DOHH2 (cell line): Measurements from ENCODE around the gene MTLN.
"Not testable (repeated sequence)": the region's sequence is repeated elsewhere in the genome, so short reads cannot be mapped to it uniquely, and the experiment has no call there.

ENCODE experiments used
- H3F3A ChIP-seq: fragments of 200-600 bp; sonication (generic), shearing (Covaris generic); 2 replicates; pipeline ENCODE4 v1.6.0; 2016; ENCODE audit warnings: antibody characterized with exemption, mild to moderate bottlenecking; ENCODE audit not compliant: control insufficient read depth, insufficient read depth
- H3K27ac ChIP-seq: fragments of 200-600 bp; sonication (generic); 2 replicates; pipeline ENCODE4 v1.5.1; 2014; ENCODE audit warnings: low read depth, mild to moderate bottlenecking, low read length, moderate library complexity
- H3K27me3 ChIP-seq: fragments of 200-600 bp; sonication (generic); 2 replicates; pipeline ENCODE4 v1.6.1; 2014; ENCODE audit warnings: mild to moderate bottlenecking, low read length, mixed read lengths; ENCODE audit not compliant: control insufficient read depth
- H3K36me3 ChIP-seq: fragments of 200-600 bp; sonication (generic); 2 replicates; pipeline ENCODE4 v1.6.1; 2014; ENCODE audit warnings: mild to moderate bottlenecking, low read length, moderate library complexity, mixed read lengths; ENCODE audit not compliant: control insufficient read depth
- H3K4me1 ChIP-seq: fragments of 200-600 bp; sonication (generic); 2 replicates; pipeline ENCODE4 v1.6.1; 2014; ENCODE audit warnings: mild to moderate bottlenecking, low read length, mixed read lengths; ENCODE audit not compliant: control insufficient read depth
- H3K4me2 ChIP-seq: fragments of 200-600 bp; sonication (generic); 2 replicates; pipeline ENCODE4 v1.6.0; 2014; ENCODE audit warnings: mild to moderate bottlenecking, low read length, moderate library complexity
- H3K4me3 ChIP-seq: fragments of 200-600 bp; sonication (generic); 2 replicates; pipeline ENCODE4 v1.5.1; 2014; ENCODE audit warnings: mild to moderate bottlenecking, low read length, mixed read lengths
- H3K79me2 ChIP-seq: fragments of 200-600 bp; sonication (generic); 2 replicates; pipeline ENCODE4 v1.6.1; 2014; ENCODE audit warnings: mild to moderate bottlenecking, low read length, mixed read lengths; ENCODE audit not compliant: control insufficient read depth
- H3K9me2 ChIP-seq: fragments of 200-600 bp; sonication (generic); replicated peaks from 2 replicates; pipeline ENCODE4 v1.6.1; 2014; ENCODE audit warnings: mild to moderate bottlenecking, low read length, mixed read lengths; ENCODE audit not compliant: control insufficient read depth
- H3K9me3 ChIP-seq: fragments of 200-600 bp; sonication (generic); 2 replicates; pipeline ENCODE4 v1.6.1; 2014; ENCODE audit warnings: antibody characterized with exemption, low read length, mixed read lengths; ENCODE audit not compliant: control insufficient read depth, insufficient read depth
- H4K20me1 ChIP-seq: fragments of 200-600 bp; sonication (generic); 2 replicates; pipeline ENCODE4 v1.6.0; 2014; ENCODE audit warnings: low read depth, mild to moderate bottlenecking, antibody characterized with exemption, low read length, moderate library complexity; ENCODE audit not compliant: control insufficient read depth, insufficient read depth
- EZH2phosphoT487 ChIP-seq: fragments of 200-600 bp; sonication (generic); IDR thresholded peaks from 2 replicates; pipeline ENCODE4 v1.6.1; 2017; ENCODE audit warnings: borderline replicate concordance, mild to moderate bottlenecking, antibody characterized with exemption, low read length, moderate library complexity, mixed read lengths
- TF ChIP-seq, protein P1 (sequence below): fragments of 200-600 bp; sonication (generic); IDR thresholded peaks from one replicate; pipeline ENCODE4 v1.5.1; 2014; ENCODE audit warnings: antibody characterized with exemption, mild to moderate bottlenecking, low read depth, low read length; ENCODE audit not compliant: poor library complexity, severe bottlenecking

Gene MTLN

DNA sequence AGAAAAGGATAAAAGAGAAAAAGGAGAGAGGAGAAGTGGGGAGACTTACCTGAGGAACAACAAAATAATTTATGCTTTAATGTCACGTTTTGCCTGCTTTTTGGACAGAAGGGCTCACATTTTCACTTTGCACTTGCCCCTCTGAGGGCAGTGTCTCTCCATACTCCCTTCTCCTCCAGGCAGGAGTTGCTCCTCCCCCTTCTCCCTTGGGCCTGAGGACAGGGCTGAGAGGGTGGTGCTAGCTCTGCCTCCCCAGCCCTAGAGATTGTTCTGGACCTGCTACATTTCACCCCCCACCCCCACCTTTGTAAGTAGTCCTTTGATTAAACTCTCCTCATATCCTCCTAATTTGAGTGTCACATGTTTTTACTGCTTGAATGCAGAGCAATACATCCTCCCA is 17.5 kb upstream of the MTLN start:
- not testable (repeated sequence) for H3K79me2 ChIP-seq, H3K4me1 ChIP-seq, H3K4me2 ChIP-seq

DNA sequence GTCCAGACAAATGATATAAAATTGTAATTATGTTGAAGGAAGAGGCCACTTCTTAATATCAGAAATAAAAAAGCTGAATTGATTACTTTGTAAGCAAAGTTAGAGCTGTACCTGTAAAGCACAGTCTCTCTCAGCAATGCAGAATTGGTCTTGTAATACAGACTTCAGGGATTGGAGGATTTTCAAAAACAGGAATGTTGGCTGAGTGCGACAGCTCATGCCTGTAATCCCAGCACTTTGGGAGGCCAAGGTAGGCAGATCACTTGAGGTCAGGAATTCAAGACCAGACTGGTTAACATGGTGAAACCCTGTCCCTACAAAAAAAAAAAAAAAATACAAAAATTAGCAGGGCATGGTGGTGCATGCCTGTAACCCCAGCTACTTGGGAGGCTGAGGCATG is 10.3 kb upstream of the MTLN start:
- H3K79me2 ChIP-seq, H3K27ac ChIP-seq, H3K9me2 ChIP-seq, H3F3A ChIP-seq, H4K20me1 ChIP-seq, H3K4me1 ChIP-seq, H3K36me3 ChIP-seq, H3K9me3 ChIP-seq, H3K4me2 ChIP-seq, H3K4me3 ChIP-seq: not testable (repeated sequence)
- H3K27me3 ChIP-seq, result peaks cover 14% of the 10 kb centered on the region; the same call in 1 of the 2 replicates

More for the DNA sequence above, 17.5 kb upstream of the MTLN start:
- not testable (repeated sequence) for H3K36me3 ChIP-seq, H3K9me3 ChIP-seq, H3K27ac ChIP-seq, H3K9me2 ChIP-seq, H4K20me1 ChIP-seq, H3F3A ChIP-seq, H3K4me3 ChIP-seq, H3K27me3 ChIP-seq

DNA sequence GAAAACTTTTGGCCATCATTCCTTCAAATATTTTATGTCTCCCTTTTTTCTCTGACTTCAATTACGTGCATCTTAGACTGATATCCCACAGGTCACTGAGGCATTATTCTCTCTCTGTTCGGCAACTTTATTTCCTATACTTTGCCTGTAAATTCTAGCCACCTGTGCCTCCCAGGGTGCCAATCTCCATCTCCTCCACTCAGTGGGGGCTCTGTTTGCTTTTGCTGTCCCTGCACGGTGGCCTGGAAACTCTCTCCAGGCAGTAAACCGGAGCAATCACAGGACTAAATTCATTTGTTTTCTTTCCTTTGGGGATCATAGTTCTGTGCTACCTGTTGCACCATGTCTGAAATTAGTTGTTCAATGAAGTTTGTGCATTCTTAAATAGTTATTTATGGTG is 9.6 kb upstream of the MTLN start:
- no peak for TF ChIP-seq EZH2phosphoT487
- TF ChIP-seq, protein P1, sequence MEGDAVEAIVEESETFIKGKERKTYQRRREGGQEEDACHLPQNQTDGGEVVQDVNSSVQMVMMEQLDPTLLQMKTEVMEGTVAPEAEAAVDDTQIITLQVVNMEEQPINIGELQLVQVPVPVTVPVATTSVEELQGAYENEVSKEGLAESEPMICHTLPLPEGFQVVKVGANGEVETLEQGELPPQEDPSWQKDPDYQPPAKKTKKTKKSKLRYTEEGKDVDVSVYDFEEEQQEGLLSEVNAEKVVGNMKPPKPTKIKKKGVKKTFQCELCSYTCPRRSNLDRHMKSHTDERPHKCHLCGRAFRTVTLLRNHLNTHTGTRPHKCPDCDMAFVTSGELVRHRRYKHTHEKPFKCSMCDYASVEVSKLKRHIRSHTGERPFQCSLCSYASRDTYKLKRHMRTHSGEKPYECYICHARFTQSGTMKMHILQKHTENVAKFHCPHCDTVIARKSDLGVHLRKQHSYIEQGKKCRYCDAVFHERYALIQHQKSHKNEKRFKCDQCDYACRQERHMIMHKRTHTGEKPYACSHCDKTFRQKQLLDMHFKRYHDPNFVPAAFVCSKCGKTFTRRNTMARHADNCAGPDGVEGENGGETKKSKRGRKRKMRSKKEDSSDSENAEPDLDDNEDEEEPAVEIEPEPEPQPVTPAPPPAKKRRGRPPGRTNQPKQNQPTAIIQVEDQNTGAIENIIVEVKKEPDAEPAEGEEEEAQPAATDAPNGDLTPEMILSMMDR, result no peak
- no peaks in the 10 kb centered on the region for H3K36me3 ChIP-seq
- no peaks in the 10 kb centered on the region for H3K9me3 ChIP-seq

DNA sequence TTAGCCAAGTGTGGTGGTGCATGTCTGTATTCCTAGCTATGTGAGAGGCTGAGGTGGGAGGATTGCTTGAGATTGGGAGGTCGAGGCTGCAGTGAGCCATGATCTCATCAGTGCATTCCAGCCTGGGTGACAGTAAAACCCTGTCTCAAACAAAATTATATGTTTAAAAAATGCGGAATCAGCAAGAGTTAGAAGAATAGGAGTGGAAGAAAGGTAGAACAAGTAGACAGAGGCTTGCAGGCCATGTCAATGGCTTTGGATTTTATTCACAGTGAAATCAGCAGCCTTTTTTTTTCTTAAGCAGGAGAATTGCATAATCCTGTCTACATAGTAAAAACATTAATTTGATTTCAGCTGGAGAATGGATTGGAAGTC is 7.8 kb upstream of the MTLN start:
- H3K4me1 ChIP-seq, result no peaks in the 10 kb centered on the region
- no peak overlapping the region for H3K4me2 ChIP-seq
- H3K36me3 ChIP-seq, result no peaks in the 10 kb centered on the region
- 0 out of 2 replicates have a peak, but pooled peaks cover 2% of the 10 kb centered on the region for H3K9me3 ChIP-seq
- H3K79me2 ChIP-seq, result no peaks in the 10 kb centered on the region
- TF ChIP-seq EZH2phosphoT487, result no peak
- TF ChIP-seq, protein P1, result no peak
- no peaks in the 10 kb centered on the region for H3F3A ChIP-seq
- H3K27ac ChIP-seq, result no peak overlapping the region
- H3K27me3 ChIP-seq, result peaks cover 18% of the 10 kb centered on the region; the same call in 1 of the 2 replicates
- no peaks in the 10 kb centered on the region for H4K20me1 ChIP-seq
- H3K4me3 ChIP-seq, result no peak overlapping the region
- no peaks in the 10 kb centered on the region for H3K9me2 ChIP-seq

More for the DNA sequence above, 9.6 kb upstream of the MTLN start:
- Histone ChIP-seq H4K20me1 (no peaks in the 10 kb centered on the region), H3K27ac (no peak overlapping the region), H3K4me2 (no peak overlapping the region), H3K4me3 (no peak overlapping the region), H3F3A (no peaks in the 10 kb centered on the region), H3K27me3 (peaks cover 14% of the 10 kb centered on the region; the same call in 1 of the 2 replicates), H3K79me2 (no peaks in the 10 kb centered on the region), H3K9me2 (no peaks in the 10 kb centered on the region), H3K4me1 (no peaks in the 10 kb centered on the region)
